Right forelimb (tissue), 1 donor: Measurements from ENCODE around the gene MARCHF3.
"Not testable (repeated sequence)": the region's sequence is repeated elsewhere in the genome, so short reads cannot be mapped to it uniquely, and the experiment has no call there.

Experiments used
- DNase-seq: peaks from one replicate; pipeline ENCODE4 v3.0.0-alpha.2; 2018

Gene MARCHF3

GRCh38 chr5:127046343-127047072, 16.1 kb upstream of the MARCHF3 start:
- DNase-seq: no peak

GRCh38 chr5:127042593-127042992, 12.2 kb upstream of the MARCHF3 start:
- no peak for DNase-seq

DNA sequence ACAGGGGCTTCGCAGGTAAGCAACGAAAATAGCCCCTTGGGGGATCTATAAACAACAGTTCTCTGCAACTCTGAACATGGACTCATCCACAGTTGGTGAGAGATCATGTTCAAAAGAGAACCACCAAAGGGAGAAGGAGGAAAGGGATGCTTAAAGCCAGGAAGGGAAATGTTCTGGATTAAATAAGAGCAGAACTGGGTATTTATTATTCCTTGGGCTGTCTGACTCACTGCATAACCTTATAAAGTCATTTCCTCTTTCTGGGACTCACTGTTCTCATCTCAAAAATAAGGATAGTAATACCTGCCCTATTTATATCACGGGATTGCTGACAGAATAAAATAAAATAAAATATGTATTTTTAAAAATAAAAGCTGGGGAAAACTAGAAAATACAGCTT, 11.2 kb upstream of the MARCHF3 start:
- DNase-seq: no peak

DNA sequence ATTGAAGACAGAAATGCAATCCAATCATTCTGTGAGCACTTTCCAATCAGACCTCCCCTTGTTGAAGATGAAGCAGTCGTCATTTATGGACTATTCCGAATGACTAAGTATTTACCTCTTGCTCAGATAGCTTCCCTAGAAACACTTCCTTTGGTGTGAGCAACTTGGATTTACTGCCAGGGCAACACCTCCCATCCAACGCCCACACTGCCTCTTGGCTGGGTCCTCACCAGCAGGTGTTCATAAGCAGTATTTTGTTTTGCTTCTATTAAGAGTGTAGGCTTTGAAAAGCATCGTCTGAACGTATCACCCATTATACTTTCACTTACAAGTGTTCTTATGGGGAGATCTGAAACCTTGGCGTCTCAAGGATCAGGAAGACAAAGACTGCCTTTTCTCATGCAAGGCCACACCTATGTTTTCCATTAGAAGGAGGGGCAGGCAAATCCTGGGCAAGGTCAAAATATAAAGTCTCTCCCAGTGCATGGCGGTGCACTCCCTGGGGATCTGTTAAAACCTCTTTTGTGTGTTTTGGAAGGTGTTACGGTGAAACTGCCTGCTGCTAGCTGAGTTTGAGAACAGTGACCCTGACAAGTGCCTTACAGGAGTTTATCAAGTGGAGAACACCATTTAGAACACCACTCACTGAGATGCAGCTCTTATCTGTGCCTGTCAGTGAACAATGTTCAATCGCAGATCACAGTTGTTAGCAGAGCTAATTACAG, 10.6 kb upstream of the MARCHF3 start:
- DNase-seq: no peak

DNA sequence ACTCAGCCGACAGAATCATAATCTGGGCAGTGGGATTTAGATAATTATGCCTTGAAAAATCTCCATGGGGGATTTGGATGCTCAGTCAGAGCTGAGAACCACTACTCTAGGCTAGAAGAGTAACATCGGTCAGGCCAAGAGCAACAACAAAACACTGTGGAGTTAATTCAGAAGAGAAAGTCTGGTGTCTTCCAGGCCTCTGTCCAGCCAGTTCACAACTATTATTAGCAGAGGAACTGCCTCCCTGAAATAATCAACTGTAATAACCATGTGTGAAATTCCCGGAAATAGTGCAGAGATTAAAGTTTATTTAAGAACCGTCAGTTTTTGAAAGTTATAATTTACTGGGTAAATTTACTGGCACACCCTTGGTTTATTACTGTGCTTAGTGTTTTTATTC, 8.2 kb upstream of the MARCHF3 start:
- no peak for DNase-seq

GRCh38 chr5:127031863-127032232, 1.5 kb upstream of the MARCHF3 start:
- DNase-seq: no peak

DNA sequence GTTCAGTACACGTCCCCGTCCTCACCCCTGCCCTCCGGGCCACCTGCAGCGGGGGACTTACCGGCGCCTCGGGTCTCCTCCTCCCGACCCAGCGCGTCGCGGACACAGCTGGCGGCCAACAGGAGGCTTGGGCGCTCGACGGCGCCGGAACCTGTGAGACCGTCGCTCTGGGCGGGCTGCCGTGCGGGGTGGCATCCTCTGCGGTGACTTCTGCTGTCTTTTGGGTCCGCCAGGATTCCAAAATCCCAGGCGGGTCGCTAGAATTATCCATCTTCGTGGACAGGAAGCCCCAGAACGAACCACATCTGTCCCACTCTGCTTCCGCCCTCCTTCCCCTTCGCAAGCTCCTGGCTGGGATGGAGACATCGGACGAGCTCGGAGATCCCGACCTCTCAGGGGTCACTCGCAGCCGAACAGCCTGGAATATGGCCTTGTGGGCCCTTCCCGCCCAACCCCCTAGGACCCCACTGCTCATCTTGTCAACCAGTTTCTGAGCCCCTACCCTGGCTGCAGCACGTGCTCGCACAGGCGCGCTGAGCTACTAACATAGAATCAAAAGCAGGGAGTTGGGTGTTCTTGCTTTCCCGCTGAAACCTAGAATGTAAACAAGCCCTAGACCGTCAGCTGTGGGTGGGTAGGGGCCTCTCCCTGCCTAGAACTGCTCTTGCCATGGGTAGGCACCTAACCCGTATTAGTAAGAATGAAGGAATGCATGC, 947 bp upstream of the MARCHF3 start:
- DNase-seq: peak; percentile 47

GRCh38 chr5:127029581-127030258, 638 bp downstream of the MARCHF3 start:
- no peak for DNase-seq

DNA sequence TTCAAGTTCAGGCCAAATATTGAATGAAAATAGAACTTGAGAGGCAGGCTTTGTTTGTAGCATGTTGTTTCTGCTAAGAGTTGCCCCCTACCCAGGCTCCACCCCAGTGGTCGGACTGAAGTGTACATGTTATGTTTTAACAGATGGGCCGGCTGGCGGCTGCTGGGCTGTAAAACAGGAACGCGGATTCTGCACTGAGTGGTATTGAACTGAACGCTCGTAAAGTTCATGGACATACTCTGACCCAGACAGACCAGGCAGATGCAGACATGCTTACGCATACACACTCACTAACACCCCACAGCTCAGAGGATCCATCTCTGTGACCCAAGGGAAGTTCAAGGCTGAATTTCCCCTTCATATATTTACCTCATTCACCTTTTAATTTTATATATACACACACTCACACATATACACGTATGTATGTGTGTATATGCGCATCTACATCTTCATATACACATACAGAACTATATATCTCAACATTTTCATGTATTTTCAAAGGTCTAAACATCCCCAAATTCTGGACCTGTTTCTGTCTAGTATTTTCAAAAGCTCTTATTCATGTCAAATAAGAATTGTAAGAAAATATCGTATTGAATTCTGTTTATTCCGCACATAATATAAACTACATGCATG, 1.4 kb downstream of the MARCHF3 start:
- peak; percentile 57 for DNase-seq

GRCh38 chr5:127027539-127027938, 2.8 kb downstream of the MARCHF3 start:
- no peak for DNase-seq

DNA sequence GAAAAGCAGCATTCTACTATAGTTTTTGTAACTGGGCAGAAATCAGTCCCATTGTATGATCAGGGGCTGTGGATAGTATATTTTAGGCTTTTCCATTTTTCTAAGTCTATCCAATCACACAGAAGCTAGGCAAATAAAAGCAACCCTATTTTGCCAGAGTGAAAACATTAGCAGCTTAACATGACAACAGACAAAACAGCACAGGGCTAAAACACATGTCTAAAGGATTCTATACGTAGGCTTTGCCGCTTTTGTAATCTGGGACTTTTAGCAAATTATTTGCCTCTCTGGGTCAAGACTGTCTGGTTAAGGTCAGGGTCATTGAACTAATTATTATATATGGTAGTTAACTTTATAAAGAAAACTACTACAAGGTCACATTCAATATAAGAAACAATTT, 4.2 kb downstream of the MARCHF3 start:
- no peak for DNase-seq

DNA sequence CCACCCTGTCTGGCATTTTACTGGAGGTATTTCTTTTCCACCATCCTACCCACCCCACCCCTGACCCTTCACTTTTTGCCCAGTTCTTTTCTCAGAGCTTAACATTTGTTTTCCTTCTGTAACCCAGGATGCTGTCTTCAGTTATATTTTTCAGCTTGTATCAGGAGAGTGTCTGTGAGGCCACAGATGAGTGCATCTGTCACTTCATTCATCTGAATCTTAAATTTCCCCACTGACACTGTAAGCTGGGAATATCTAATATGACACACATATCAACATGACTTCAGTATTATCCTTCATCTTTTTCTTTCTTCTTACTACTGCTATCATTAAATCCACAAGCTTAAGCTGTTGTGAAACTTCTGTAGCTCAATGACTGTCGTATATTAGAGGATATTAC, 4.9 kb downstream of the MARCHF3 start:
- no peak for DNase-seq

DNA sequence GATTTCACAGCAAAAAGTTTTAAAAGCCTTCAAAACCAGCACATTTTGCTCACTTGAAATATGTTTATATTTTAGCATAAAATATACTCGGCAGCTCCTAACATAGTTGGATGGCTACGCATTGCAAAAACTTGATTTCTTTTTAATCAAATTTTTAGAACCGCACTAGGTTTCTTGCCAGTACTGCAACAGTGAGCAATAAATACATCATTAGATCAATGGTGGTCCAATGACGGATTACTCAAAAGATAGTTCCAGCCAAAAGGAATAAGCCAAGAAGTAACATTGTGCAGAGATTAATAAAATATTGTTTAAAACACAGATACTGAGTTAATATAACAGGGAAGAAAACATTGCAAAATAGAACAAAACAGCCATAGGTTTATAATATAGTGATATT, 5.5 kb downstream of the MARCHF3 start:
- DNase-seq: no peak

DNA sequence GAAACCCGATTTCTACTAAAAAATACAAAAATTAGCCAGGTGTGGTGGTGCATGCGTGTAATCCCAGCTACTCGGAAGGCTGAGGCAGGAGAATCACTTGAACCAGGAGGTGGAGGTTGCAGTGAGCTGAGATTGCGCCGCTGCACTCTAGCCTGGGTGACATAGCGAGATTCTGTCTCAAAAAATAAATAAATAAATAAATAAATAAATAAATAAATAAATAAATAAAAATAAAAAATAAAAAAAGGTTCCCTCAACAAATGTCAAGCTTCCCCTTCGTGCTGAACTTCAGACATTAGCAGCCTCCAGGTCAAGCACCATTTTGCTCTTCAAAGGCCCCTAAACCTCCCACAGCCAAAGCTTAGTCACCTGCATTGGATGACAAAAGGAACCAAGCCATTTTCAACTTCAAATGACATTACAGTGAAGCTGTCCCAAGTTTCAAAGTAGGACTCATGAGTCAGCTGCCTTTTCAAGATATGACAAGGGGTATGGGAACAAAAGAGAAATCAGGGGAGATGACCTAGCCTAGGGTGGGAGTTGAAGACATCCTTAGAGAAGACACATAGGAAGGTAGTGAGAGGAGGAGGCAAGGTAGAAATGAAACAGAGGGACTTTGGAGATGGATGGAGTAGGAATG, 6.7 kb downstream of the MARCHF3 start:
- not testable (repeated sequence) for DNase-seq

GRCh38 chr5:127022846-127023245, 7.5 kb downstream of the MARCHF3 start:
- no peak for DNase-seq

DNA sequence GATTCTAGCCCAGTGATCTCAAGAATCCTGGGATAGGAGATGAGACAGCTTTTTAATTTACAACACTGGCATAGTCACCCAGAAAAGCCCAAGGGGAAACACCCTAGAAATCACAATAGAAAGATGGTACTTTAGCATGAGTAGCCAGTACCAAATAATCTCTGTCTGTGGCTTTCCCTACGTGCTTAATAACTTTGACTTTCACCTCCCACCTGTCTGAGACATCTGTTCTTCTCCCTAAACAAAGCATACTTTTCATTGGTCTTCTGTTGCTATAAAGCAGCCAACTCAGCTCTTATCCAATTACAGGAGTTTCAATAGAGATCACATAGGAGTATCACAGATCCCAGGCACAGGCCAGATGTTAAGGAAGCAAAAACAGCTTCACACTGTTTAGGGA, 10.4 kb downstream of the MARCHF3 start:
- DNase-seq: no peak

GRCh38 chr5:127016722-127017121, 13.6 kb downstream of the MARCHF3 start:
- DNase-seq: not testable (repeated sequence)

DNA sequence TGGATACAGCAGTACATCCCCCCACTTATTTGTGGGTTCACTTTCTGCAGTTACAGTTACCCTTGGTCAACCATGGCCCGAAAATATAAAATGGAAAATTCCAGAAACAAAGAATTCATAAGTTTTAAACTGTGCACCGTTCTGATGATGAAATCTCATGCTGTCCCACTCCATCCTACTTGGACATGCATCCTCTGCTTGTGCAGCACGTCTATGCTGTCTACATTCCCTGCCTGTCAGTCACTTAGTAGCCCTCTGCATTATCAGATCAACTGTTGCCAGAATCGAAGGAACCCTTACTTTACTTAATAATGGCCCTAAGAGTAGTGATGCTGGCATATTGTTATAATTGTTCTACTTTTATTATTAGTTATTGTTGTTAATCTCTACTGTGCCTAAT, 14.6 kb downstream of the MARCHF3 start:
- DNase-seq: no peak

DNA sequence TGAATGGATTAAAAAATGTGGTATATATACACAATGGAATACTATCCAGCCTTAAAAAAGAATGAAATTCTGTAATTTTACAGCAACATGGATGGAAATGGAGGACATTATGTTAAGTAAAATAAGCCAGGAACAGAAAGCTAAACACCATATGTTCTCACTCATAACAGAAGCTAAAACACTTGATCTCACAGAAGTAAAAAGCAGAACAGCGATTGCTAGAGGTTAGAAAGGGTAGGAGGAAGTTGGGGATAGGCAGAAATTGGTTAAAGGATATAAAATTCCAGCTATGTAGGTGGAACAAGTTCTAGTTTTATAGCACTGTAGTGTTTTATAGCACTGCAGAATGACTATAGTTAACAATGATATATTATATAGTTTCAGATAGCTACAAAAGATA, 15.8 kb downstream of the MARCHF3 start:
- no peak for DNase-seq

DNA sequence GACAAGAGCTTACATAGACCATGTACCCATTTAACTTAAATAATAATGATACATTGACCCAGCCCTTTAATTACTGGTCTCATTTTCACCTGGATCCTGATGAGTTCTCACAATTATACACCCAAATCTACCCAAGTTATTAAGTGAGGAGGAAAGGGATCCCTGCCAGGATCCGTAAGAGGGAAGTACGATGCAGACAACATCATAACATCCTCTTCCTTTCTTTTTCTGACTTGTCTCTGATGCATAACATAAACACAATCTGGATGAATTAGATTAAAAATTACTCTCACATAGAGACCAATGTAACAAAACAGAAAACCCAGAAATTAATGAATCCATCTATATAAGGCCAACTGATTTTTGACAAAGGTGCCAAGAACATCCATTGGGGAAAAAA, 17.0 kb downstream of the MARCHF3 start:
- DNase-seq: no peak

DNA sequence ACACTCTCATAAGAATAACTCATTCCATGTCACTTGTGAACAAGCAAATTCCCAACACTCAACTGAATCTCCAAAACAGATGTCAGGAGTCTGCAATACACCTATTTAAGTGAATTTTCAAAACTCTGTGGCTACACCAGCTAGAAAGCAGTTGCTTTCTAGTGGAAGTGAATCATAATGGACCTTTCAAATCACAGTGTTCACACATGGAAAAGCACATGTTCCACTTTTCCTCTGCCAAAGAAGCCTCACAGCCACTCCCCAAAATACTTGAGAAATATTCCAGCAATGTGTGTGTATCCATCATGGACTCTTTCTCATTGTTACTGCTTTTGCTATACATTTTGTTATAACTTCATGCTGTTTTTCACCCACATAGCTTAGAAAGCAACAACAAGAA, 17.4 kb downstream of the MARCHF3 start:
- DNase-seq: no peak

GRCh38 chr5:127011961-127012644, 18.3 kb downstream of the MARCHF3 start:
- DNase-seq: no peak
